Keratinocyte (primary cell): ENCODE data around the gene RIC3. TPM values are rescaled to one million over a fixed set of nuclear protein-coding genes. Genes with fewer than 3 reads are reported as not detected.

Experiments
- DNase-seq: peaks from one replicate; pipeline ENCODE4 v3.0.0-alpha.2; 2011; ENCODE audit warnings: low read depth, missing footprints, low spot score
- FAIRE-seq: peaks from 2 replicates; lab custom pipeline; 2011; peaks lifted over from hg19 to GRCh38; lab: Jason Lieb, UNC
- H2AFZ ChIP-seq: 2 replicates; pipeline ENCODE4 v1.6.0; 2012; ENCODE audit warnings: low read length, control low read depth, inconsistent platforms; ENCODE audit not compliant: control insufficient read depth
- H3K27ac ChIP-seq: 2 replicates; pipeline ENCODE4 v1.5.1; 2011; ENCODE audit warnings: low read length; ENCODE audit not compliant: control insufficient read depth, insufficient read depth
- H3K27me3 ChIP-seq: 3 replicates; pipeline ENCODE4 v1.6.0; 2011; ENCODE audit warnings: low read length; ENCODE audit not compliant: control insufficient read depth, insufficient read depth; ENCODE audit errors: extremely low read depth
- H3K36me3 ChIP-seq, 2 experiments: 2 replicates in 1 of 2; 3 replicates in 1 of 2; pipeline ENCODE4 v1.5.1; 2011; ENCODE audit warnings: low read length in 2 of 2, mild to moderate bottlenecking in 1 of 2; ENCODE audit not compliant: control insufficient read depth in 2 of 2, insufficient read depth in 2 of 2; ENCODE audit errors: extremely low read depth in 1 of 2
- H3K4me1 ChIP-seq: 3 replicates; pipeline ENCODE4 v1.5.1; 2011; ENCODE audit warnings: low read length; ENCODE audit not compliant: control insufficient read depth, insufficient read depth; ENCODE audit errors: extremely low read depth
- H3K4me2 ChIP-seq: 3 replicates; pipeline ENCODE4 v1.6.0; 2011; ENCODE audit warnings: low read depth, low read length; ENCODE audit not compliant: control insufficient read depth, insufficient read depth; ENCODE audit errors: extremely low read depth
- H3K4me3 ChIP-seq, 3 experiments: fragments of 200-600 bp in 1 of 3; sonication (generic) in 1 of 3; 2 replicates in 2 of 3; 3 replicates in 1 of 3; pipeline ENCODE4 v1.5.1; 2011 to 2016; ENCODE audit warnings: low read length in 3 of 3, mild to moderate bottlenecking in 3 of 3, control low read depth in 2 of 3, inconsistent platforms in 1 of 3, low read depth in 1 of 3, mixed read lengths in 1 of 3, mixed run types in 1 of 3, moderate library complexity in 1 of 3; ENCODE audit not compliant: control insufficient read depth in 2 of 3, insufficient read depth in 2 of 3; ENCODE audit errors: extremely low read depth in 1 of 3
- H3K79me2 ChIP-seq: 2 replicates; pipeline ENCODE4 v1.6.0; 2012; ENCODE audit warnings: low read length; ENCODE audit not compliant: control insufficient read depth, insufficient read depth
- H3K9ac ChIP-seq: 3 replicates; pipeline ENCODE4 v1.6.0; 2011; ENCODE audit warnings: low read length; ENCODE audit not compliant: control insufficient read depth, insufficient read depth; ENCODE audit errors: extremely low read depth
- H3K9me1 ChIP-seq: 3 replicates; pipeline ENCODE4 v1.6.0; 2011; ENCODE audit warnings: low read length; ENCODE audit not compliant: control insufficient read depth, insufficient read depth; ENCODE audit errors: extremely low read depth
- H3K9me3 ChIP-seq: 2 replicates; pipeline ENCODE4 v1.5.1; 2012; ENCODE audit warnings: low read depth, low read length; ENCODE audit not compliant: control insufficient read depth
- H4K20me1 ChIP-seq: 3 replicates; pipeline ENCODE4 v1.6.0; 2011; ENCODE audit warnings: low read length; ENCODE audit not compliant: control insufficient read depth, insufficient read depth; ENCODE audit errors: extremely low read depth
- EZH2 ChIP-seq: IDR thresholded peaks from one replicate; pipeline ENCODE4 v1.6.1; 2012; ENCODE audit warnings: inconsistent platforms, mild to moderate bottlenecking, low read length, moderate library complexity
- dilution Hi-C: fragments of 300-500 bp; cut with MboI; formaldehyde crosslinking; loops from one replicate; pipeline ENCODE4 v1.7.0; 2020; ENCODE audit warnings: low sequenced_read_pairs; ENCODE audit not compliant: extremely low pct_ligation_motif_present
- polyA plus RNA-seq, 5 experiments: library from polyadenylated mRNA; depleted of rRNA in 3 of 5; stranded (reverse) in 3 of 5; stranded (forward) in 1 of 5; unstranded in 1 of 5; fragments of >200 nt; gene quantifications; 1 replicate in 1 of 5; 2 replicates in 3 of 5; 3 replicates in 1 of 5; pipeline versions ENCODE4 v1.2.1 to v1.2.3, GENCODE V29; 2011 to 2012; ENCODE audit warnings: missing spikeins in 2 of 5, low read depth in 1 of 5, low replicate concordance in 1 of 5
- TF ChIP-seq, protein P1 (sequence below), 3 experiments: IDR thresholded peaks in 1 of 3; conservative IDR thresholded peaks in 1 of 3; optimal IDR thresholded peaks in 1 of 3; 2 replicates in 2 of 3; 3 replicates in 1 of 3; pipeline versions ENCODE3 to v1.5.1; 2011; ENCODE audit warnings: low read length in 3 of 3, mild to moderate bottlenecking in 3 of 3, moderate library complexity in 2 of 3, control low read depth in 1 of 3, inconsistent platforms in 1 of 3; ENCODE audit not compliant: insufficient read depth in 2 of 3; ENCODE audit errors: extremely low read depth in 1 of 3

RIC3 gene
- polyA plus RNA-seq, 1 donor (not counting 4 experiments of a cell fraction or from before 2014, with no cell fraction given) = 2.5 TPM

- H3K4me1 ChIP-seq = peaks cover 9% of the 10 kb centered on the region
- dilution Hi-C loops = no loop called here
- no peak overlapping the region for H3K9ac ChIP-seq
These were observed 69.9 kb downstream of the RIC3 start for GRCh38 chr11:8098879-8099278.

GRCh38 chr11:8098361-8098760, 70.5 kb downstream of the RIC3 start:
- H3K4me1 ChIP-seq = peaks cover 9% of the 10 kb centered on the region
- H3K79me2 ChIP-seq = no peaks in the 10 kb centered on the region
- H3K4me2 ChIP-seq = no peak overlapping the region
- TF ChIP-seq, protein P1, sequence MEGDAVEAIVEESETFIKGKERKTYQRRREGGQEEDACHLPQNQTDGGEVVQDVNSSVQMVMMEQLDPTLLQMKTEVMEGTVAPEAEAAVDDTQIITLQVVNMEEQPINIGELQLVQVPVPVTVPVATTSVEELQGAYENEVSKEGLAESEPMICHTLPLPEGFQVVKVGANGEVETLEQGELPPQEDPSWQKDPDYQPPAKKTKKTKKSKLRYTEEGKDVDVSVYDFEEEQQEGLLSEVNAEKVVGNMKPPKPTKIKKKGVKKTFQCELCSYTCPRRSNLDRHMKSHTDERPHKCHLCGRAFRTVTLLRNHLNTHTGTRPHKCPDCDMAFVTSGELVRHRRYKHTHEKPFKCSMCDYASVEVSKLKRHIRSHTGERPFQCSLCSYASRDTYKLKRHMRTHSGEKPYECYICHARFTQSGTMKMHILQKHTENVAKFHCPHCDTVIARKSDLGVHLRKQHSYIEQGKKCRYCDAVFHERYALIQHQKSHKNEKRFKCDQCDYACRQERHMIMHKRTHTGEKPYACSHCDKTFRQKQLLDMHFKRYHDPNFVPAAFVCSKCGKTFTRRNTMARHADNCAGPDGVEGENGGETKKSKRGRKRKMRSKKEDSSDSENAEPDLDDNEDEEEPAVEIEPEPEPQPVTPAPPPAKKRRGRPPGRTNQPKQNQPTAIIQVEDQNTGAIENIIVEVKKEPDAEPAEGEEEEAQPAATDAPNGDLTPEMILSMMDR (optimal IDR thresholded peaks at IDR 0.05 in 1 of 3, IDR thresholded peaks at IDR 0.05 in 1 of 3, conservative IDR thresholded peaks at IDR 0.05 in 1 of 3; ENCODE audit: extremely low read depth in 1 of 3, insufficient read depth in 2 of 3, low read length in 3 of 3) = no peak
- no peak for TF ChIP-seq EZH2
- no peaks in the 10 kb centered on the region for H3K9me1 ChIP-seq
- no peaks in the 10 kb centered on the region for H3K27me3 ChIP-seq
- H3K4me3 ChIP-seq = no peak overlapping the region
- no peak overlapping the region for H3K27ac ChIP-seq
- H3K36me3 ChIP-seq = no peaks in the 10 kb centered on the region
- H2AFZ ChIP-seq = no peak overlapping the region
- H4K20me1 ChIP-seq = no peaks in the 10 kb centered on the region
- no peak overlapping the region for H3K9ac ChIP-seq
- FAIRE-seq (no peak), DNase-seq (no peak)
- H3K9me3 ChIP-seq = no peaks in the 10 kb centered on the region
- dilution Hi-C loops = no loop called here

More at GRCh38 chr11:8098879-8099278, 69.9 kb downstream of the RIC3 start:
- FAIRE-seq (no peak), DNase-seq (no peak)
- H2AFZ ChIP-seq = no peak overlapping the region
- H3K4me2 ChIP-seq = no peak overlapping the region
- no peaks in the 10 kb centered on the region for H4K20me1 ChIP-seq
- no peaks in the 10 kb centered on the region for H3K9me1 ChIP-seq
- H3K79me2 ChIP-seq = no peaks in the 10 kb centered on the region
- H3K4me3 ChIP-seq = no peak overlapping the region
- TF ChIP-seq, protein P1 (optimal IDR thresholded peaks at IDR 0.05 in 1 of 3, IDR thresholded peaks at IDR 0.05 in 1 of 3, conservative IDR thresholded peaks at IDR 0.05 in 1 of 3; ENCODE audit: extremely low read depth in 1 of 3, insufficient read depth in 2 of 3, low read length in 3 of 3) = no peak
- TF ChIP-seq EZH2 = no peak
- no peaks in the 10 kb centered on the region for H3K36me3 ChIP-seq
- H3K27me3 ChIP-seq = no peaks in the 10 kb centered on the region
- H3K9me3 ChIP-seq = no peaks in the 10 kb centered on the region
- H3K27ac ChIP-seq = no peak overlapping the region
